BJ (cell line): ENCODE results near the gene NFAT5. TPM values are rescaled to one million over a fixed set of nuclear protein-coding genes. Genes with fewer than 3 reads are reported as not detected.

Experiments used
- CTCF ChIA-PET: fragments of 350-600 bp; formaldehyde crosslinking; extraction: SDS; loops from one replicate; lab custom pipeline; 2021; ENCODE audit warnings: antibody characterized with exemption, inconsistent platforms; lab: Yijun Ruan, JAX
- POLR2A ChIA-PET: fragments of 300-600 bp; sonication (Branson Sonifier 250); formaldehyde crosslinking; extraction: SDS; loops from one replicate; lab custom pipeline; 2021; ENCODE audit warnings: antibody characterized with exemption; lab: Charles Lee
- DNase-seq: peaks from one replicate; pipeline ENCODE4 v3.0.0-alpha.2; 2011; ENCODE audit warnings: low read depth
- H3K27me3 ChIP-seq: 2 replicates; pipeline ENCODE4 v1.6.0; 2011; ENCODE audit warnings: low read length; ENCODE audit not compliant: control insufficient read depth, insufficient read depth
- H3K36me3 ChIP-seq: 2 replicates; pipeline ENCODE4 v1.5.1; 2011; ENCODE audit warnings: low read length; ENCODE audit not compliant: control insufficient read depth, insufficient read depth
- H3K4me3 ChIP-seq: 2 replicates; pipeline ENCODE4 v1.5.1; 2011; ENCODE audit warnings: low read depth, mild to moderate bottlenecking, control low read depth, low read length
- CTCF ChIP-seq: IDR thresholded peaks from 2 replicates; pipeline ENCODE4 v1.5.1; 2011; ENCODE audit warnings: low read depth, mild to moderate bottlenecking, control low read depth, inconsistent platforms, low read length, moderate library complexity; ENCODE audit not compliant: insufficient read depth
- polyA plus RNA-seq: library from polyadenylated mRNA; depleted of rRNA; stranded (reverse); fragments of >200 nt; gene quantifications from 2 replicates; pipeline ENCODE4 v1.2.3, GENCODE V29; 2011

Gene NFAT5
- polyA plus RNA-seq, 1 experiment = 29.6 TPM

GRCh38 chr16:69741519-69741918 lies 175.8 kb downstream of the NFAT5 start:
- DNase-seq = no peak
- POLR2A ChIA-PET = no interaction called here
- CTCF ChIA-PET = interaction anchor here (0.6 to 2.6 kb wide), 3 partner anchors 13 to 53 kb away, joined by 3 to 10 read pairs (median 4); partner anchors contain the start of gene NOB1
- Histone ChIP-seq H3K27me3 (no peaks in the 10 kb centered on the region), H3K4me3 (no peak overlapping the region), H3K36me3 (peaks cover 29% of the 10 kb centered on the region)
- TF ChIP-seq CTCF = no peak

GRCh38 chr16:69741951-69742904 lies 176.5 kb downstream of the NFAT5 start:
- Histone ChIP-seq H3K4me3 (no peak overlapping the region), H3K27me3 (no peaks in the 10 kb centered on the region), H3K36me3 (peaks cover 29% of the 10 kb centered on the region)
- ChIA-PET POLR2A (no interaction called here), CTCF (interaction anchor here (0.9 to 2.6 kb wide), 2 partner anchors 12 to 346 kb away, joined by 3 to 10 read pairs; partner anchors contain the start of gene NOB1)
- no peak for TF ChIP-seq CTCF
- DNase-seq = no peak

GRCh38 chr16:69744363-69745231 lies 178.8 kb downstream of the NFAT5 start:
- ChIA-PET POLR2A (no interaction called here), CTCF (interaction anchor here (1.8 kb wide), 1 partner anchor 10 kb away, joined by 11 read pairs; the partner anchor contains the start of gene NOB1)
- TF ChIP-seq CTCF = no peak
- DNase-seq = no peak
- peaks cover 43% of the 10 kb centered on the region for H3K36me3 ChIP-seq
- H3K4me3 ChIP-seq = no peak overlapping the region
- H3K27me3 ChIP-seq = no peaks in the 10 kb centered on the region

GRCh38 chr16:69745232-69745612 lies 179.5 kb downstream of the NFAT5 start:
- ChIA-PET POLR2A (no interaction called here), CTCF (interaction anchor here (1.0 to 1.8 kb wide), 2 partner anchors 10 to 185 kb away, joined by 3 to 11 read pairs; partner anchors contain the start of gene NOB1)
- no peak for DNase-seq
- no peak for TF ChIP-seq CTCF
- no peaks in the 10 kb centered on the region for H3K27me3 ChIP-seq
- no peak overlapping the region for H3K4me3 ChIP-seq
- H3K36me3 ChIP-seq = peaks cover 42% of the 10 kb centered on the region
